ENCODE results near the gene METTL9. TPM values are rescaled to one million over a fixed set of nuclear protein-coding genes. Genes with fewer than 3 reads are reported as not detected.
A peak's percentile ranks its signal among the peaks of the same experiment; 100 is the strongest.

METTL9 gene
- total and polyA plus RNA-seq, 4 donors: 26.6 to 127 (median 78.1) TPM

- DNase-seq (no peak), ATAC-seq (ENCODE audit: insufficient read depth, low FRiP score) (no peak)
- Histone ChIP-seq H3K9me3 (ENCODE audit: control insufficient read depth in 4 of 4, insufficient read depth in 3 of 4, low read length in 3 of 4) (no peaks in the 10 kb centered on the region), H3K36me3 (ENCODE audit: control insufficient read depth in 4 of 4, insufficient read depth in 4 of 4, low read length in 4 of 4) (peaks cover 3 to 22% (median 7%) of the 10 kb centered on the region in 4 donors), H3K4me3 (no peak overlapping the region), H3K27me3 (ENCODE audit: control insufficient read depth in 3 of 3, insufficient read depth in 3 of 3, low read length in 2 of 3) (no peaks in the 10 kb centered on the region), H3K4me1 (ENCODE audit: control insufficient read depth in 5 of 5, insufficient read depth in 5 of 5, low read length in 5 of 5) (peaks cover 0 to 10% (median 0%) of the 10 kb centered on the region in 5 donors), H3K9ac (ENCODE audit: insufficient read depth in 1 of 2, low read length in 2 of 2) (no peak overlapping the region), H3K27ac (ENCODE audit: low read depth in 1 of 2, low read length in 1 of 2) (no peak overlapping the region)
- WGBS, 2 donors: 96 to 100% methylated on average over 1 of the region's 1 CpG
- no peak for TF ChIP-seq CTCF (IDR thresholded peaks at IDR 0.05; ENCODE audit: control extremely low read depth, extremely low read depth)
Observed at GRCh38 chr16:21622545-21622944, 23.2 kb downstream of the METTL9 start.

GRCh38 chr16:21625026-21625425 lies 25.6 kb downstream of the METTL9 start:
- no peak overlapping the region for H3K4me3 ChIP-seq
- H3K27ac ChIP-seq (ENCODE audit: low read depth in 1 of 2, low read length in 1 of 2): no peak overlapping the region
- no peak for TF ChIP-seq CTCF (IDR thresholded peaks at IDR 0.05; ENCODE audit: control extremely low read depth, extremely low read depth)
- 80 to 87% methylated on average over 1 of the region's 1 CpG for WGBS, 2 donors
- peaks cover 0 to 30% (median 15%) of the 10 kb centered on the region in 4 donors for H3K36me3 ChIP-seq (ENCODE audit: control insufficient read depth in 4 of 4, insufficient read depth in 4 of 4, low read length in 4 of 4)
- H3K4me1 ChIP-seq (ENCODE audit: control insufficient read depth in 5 of 5, insufficient read depth in 5 of 5, low read length in 5 of 5): peaks cover 0 to 6% (median 0%) of the 10 kb centered on the region in 5 donors
- no peaks in the 10 kb centered on the region for H3K27me3 ChIP-seq (ENCODE audit: control insufficient read depth in 3 of 3, insufficient read depth in 3 of 3, low read length in 2 of 3)
- DNase-seq (no peak), ATAC-seq (ENCODE audit: insufficient read depth, low FRiP score) (no peak)
- no peak overlapping the region for H3K9ac ChIP-seq (ENCODE audit: insufficient read depth in 1 of 2, low read length in 2 of 2)
- no peaks in the 10 kb centered on the region for H3K9me3 ChIP-seq (ENCODE audit: control insufficient read depth in 4 of 4, insufficient read depth in 3 of 4, low read length in 3 of 4)

- H3K27ac ChIP-seq (ENCODE audit: low read depth in 1 of 2, low read length in 1 of 2): no peak overlapping the region
- no peak overlapping the region for H3K9ac ChIP-seq (ENCODE audit: insufficient read depth in 1 of 2, low read length in 2 of 2)
- H3K27me3 ChIP-seq (ENCODE audit: control insufficient read depth in 3 of 3, insufficient read depth in 3 of 3, low read length in 2 of 3): no peaks in the 10 kb centered on the region
- ATAC-seq (ENCODE audit: insufficient read depth, low FRiP score) (peak; percentile 27), DNase-seq (peak in 1 of 3 donors; percentile 44)
- H3K9me3 ChIP-seq (ENCODE audit: control insufficient read depth in 4 of 4, insufficient read depth in 3 of 4, low read length in 3 of 4): no peaks in the 10 kb centered on the region
- peaks cover 0 to 6% (median 0%) of the 10 kb centered on the region in 5 donors for H3K4me1 ChIP-seq (ENCODE audit: control insufficient read depth in 5 of 5, insufficient read depth in 5 of 5, low read length in 5 of 5)
- H3K4me3 ChIP-seq: no peak overlapping the region
- no peak for TF ChIP-seq CTCF (IDR thresholded peaks at IDR 0.05; ENCODE audit: control extremely low read depth, extremely low read depth)
- 17 to 40% methylated on average over 6 of the region's 6 CpGs for WGBS, 2 donors
- peaks cover 0 to 30% (median 17%) of the 10 kb centered on the region in 4 donors for H3K36me3 ChIP-seq (ENCODE audit: control insufficient read depth in 4 of 4, insufficient read depth in 4 of 4, low read length in 4 of 4)
Observed at GRCh38 chr16:21626659-21627277, 27.4 kb downstream of the METTL9 start.

Measured in lung (tissue), 12 donors.